ENCODE data around the gene SNTN. TPM values are rescaled to one million over a fixed set of nuclear protein-coding genes. Genes with fewer than 3 reads are reported as not detected.

The SNTN gene
- total RNA-seq, 2 experiments from 2014 or later, result not detected

- Mint-ChIP-seq H3K9me3 (peaks cover 6% of the 10 kb centered on the region), H3K36me3 (ENCODE audit: low read depth) (no peaks in the 10 kb centered on the region), H3K27ac (no peak overlapping the region), H3K4me1 (ENCODE audit: low read depth) (no peaks in the 10 kb centered on the region), H3K4me3 (no peak overlapping the region), H3K27me3 (no peaks in the 10 kb centered on the region)
- no peaks in the 10 kb centered on the region for H3K36me3 ChIP-seq (ENCODE audit: insufficient read depth, low read length)
- no peak for ATAC-seq (ENCODE audit: poor library complexity)
- ChIA-PET CTCF (no interaction called here), POLR2A (no interaction called here)
- H3K4me3 ChIP-seq (ENCODE audit: low read length), result no peak overlapping the region
- no peak overlapping the region for H3K27ac ChIP-seq (ENCODE audit: low read depth in 1 of 2, low read length in 2 of 2)
- no peak for TF ChIP-seq CTCF (IDR thresholded peaks at IDR 0.05)
- no peaks in the 10 kb centered on the region for H3K4me1 ChIP-seq (ENCODE audit: insufficient read depth, low read length)
- intact Hi-C loops (cut with DNase I, micrococcal nuclease), result no loop called here
- no peaks in the 10 kb centered on the region for H3K27me3 ChIP-seq (ENCODE audit: control insufficient read depth in 1 of 2, insufficient read depth in 2 of 2, low read length in 2 of 2)
- no peak for DNase-seq
- no peaks in the 10 kb centered on the region for H3K9me3 ChIP-seq (ENCODE audit: control insufficient read depth in 1 of 2, insufficient read depth in 1 of 2, low read length in 2 of 2)
Measured at GRCh38 chr3:63635186-63635585, 17.3 kb upstream of the SNTN start.

GRCh38 chr3:63639806-63640205 is 12.7 kb upstream of the SNTN start:
- ATAC-seq (ENCODE audit: poor library complexity) (no peak), DNase-seq (no peak)
- Histone ChIP-seq H3K36me3 (ENCODE audit: insufficient read depth, low read length) (no peaks in the 10 kb centered on the region), H3K27ac (ENCODE audit: low read depth in 1 of 2, low read length in 2 of 2) (no peak overlapping the region), H3K27me3 (ENCODE audit: control insufficient read depth in 1 of 2, insufficient read depth in 2 of 2, low read length in 2 of 2) (no peaks in the 10 kb centered on the region), H3K4me3 (ENCODE audit: low read length) (no peak overlapping the region), H3K9me3 (ENCODE audit: control insufficient read depth in 1 of 2, insufficient read depth in 1 of 2, low read length in 2 of 2) (no peaks in the 10 kb centered on the region), H3K4me1 (ENCODE audit: insufficient read depth, low read length) (no peaks in the 10 kb centered on the region)
- Mint-ChIP-seq H3K4me1 (ENCODE audit: low read depth) (no peaks in the 10 kb centered on the region), H3K9me3 (peaks cover 9% of the 10 kb centered on the region), H3K4me3 (no peak overlapping the region), H3K36me3 (ENCODE audit: low read depth) (no peaks in the 10 kb centered on the region), H3K27ac (no peak overlapping the region), H3K27me3 (peaks cover 14% of the 10 kb centered on the region)
- ChIA-PET CTCF (no interaction called here), POLR2A (no interaction called here)
- no peak for TF ChIP-seq CTCF (IDR thresholded peaks at IDR 0.05)
- intact Hi-C loops (cut with DNase I, micrococcal nuclease), result no loop called here

- TF ChIP-seq CTCF (IDR thresholded peaks at IDR 0.05), result no peak
- H3K4me1 Mint-ChIP-seq (ENCODE audit: low read depth), result no peaks in the 10 kb centered on the region
- no peaks in the 10 kb centered on the region for H3K36me3 Mint-ChIP-seq (ENCODE audit: low read depth)
- no peak for ATAC-seq (ENCODE audit: poor library complexity)
- POLR2A ChIA-PET, result no interaction called here
- no peak overlapping the region for H3K4me3 ChIP-seq (ENCODE audit: low read length)
- peaks cover 0 to 6% of the 10 kb centered on the region in 2 experiments for H3K9me3 ChIP-seq (ENCODE audit: control insufficient read depth in 1 of 2, insufficient read depth in 1 of 2, low read length in 2 of 2)
- CTCF ChIA-PET, result no interaction called here
- no peak for DNase-seq
- peaks cover 5% of the 10 kb centered on the region for H3K9me3 Mint-ChIP-seq
- no peaks in the 10 kb centered on the region for H3K4me1 ChIP-seq (ENCODE audit: insufficient read depth, low read length)
- peaks cover 14% of the 10 kb centered on the region for H3K27me3 Mint-ChIP-seq
- no peak overlapping the region for H3K27ac Mint-ChIP-seq
- no peaks in the 10 kb centered on the region for H3K27me3 ChIP-seq (ENCODE audit: control insufficient read depth in 1 of 2, insufficient read depth in 2 of 2, low read length in 2 of 2)
- H3K36me3 ChIP-seq (ENCODE audit: insufficient read depth, low read length), result no peaks in the 10 kb centered on the region
- no peak overlapping the region for H3K27ac ChIP-seq (ENCODE audit: low read depth in 1 of 2, low read length in 2 of 2)
- H3K4me3 Mint-ChIP-seq, result no peak overlapping the region
- intact Hi-C loops (cut with DNase I, micrococcal nuclease), result no loop called here
Measured at GRCh38 chr3:63642488-63642887, 10.0 kb upstream of the SNTN start.

Measured in CD4-positive, alpha-beta T cell (primary cell).